ENCODE measurements around the gene GMPR.

GMPR gene

GRCh38 chr6:16306334-16306733, 67.9 kb downstream of the GMPR start:
- DNase-seq: no peak

DNA sequence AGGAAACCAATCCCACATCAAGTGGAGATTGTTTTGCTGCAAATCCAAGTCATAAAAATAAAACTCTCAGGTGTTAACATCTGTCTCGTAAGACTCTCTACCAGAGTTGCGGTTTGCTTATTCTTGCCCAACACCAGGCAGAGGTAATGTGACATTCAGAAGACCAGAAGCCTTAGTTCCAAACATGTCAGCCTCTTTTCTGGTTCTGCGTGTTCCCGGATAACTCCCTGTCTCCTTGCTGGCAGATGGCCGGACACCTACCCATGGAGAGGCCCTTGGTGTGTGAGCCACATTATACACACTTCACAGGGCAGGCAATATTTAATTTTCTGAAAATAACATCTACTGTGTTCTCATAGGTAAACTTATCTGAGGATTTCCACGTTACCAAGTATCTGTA, 73.4 kb downstream of the GMPR start:
- no peak for DNase-seq

DNA sequence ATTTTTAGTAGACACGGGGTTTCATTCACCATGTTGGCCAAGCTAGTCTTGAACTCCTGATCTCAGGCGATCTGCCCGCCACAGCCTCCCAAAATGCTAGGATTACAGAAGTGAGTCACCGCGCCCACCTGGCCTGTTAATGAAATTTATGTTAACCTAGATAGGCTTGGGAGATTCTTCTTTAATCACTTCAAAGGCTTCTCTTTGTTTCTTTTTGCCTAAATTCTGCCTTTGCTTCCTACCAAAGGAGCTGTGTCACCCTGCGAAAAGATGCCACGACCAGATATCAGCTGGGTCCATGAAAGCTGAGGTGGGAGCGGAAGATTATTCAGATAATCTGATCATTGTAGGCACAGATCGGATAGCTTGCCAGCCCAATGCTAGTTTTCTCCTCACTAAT, 75.3 kb downstream of the GMPR start:
- no peak for DNase-seq

DNA sequence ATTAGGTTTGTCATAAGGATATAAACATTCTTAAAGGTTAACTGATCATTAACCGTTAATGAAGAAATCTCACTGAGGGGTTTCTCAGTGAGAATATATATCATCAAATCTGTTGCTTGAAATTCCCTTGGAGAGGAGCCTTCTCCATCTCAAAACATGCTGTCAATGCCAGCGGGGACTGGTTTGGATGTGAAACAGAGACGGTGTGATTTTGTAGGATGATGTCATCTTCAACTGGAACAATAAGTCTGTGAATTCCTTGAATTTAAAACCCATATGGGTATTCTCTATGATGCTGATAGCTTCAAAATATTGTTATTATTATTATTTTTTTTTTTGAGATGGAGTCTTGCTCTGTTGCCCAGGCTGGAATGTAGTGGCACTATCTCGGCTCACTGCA, 75.9 kb downstream of the GMPR start:
- no peak for DNase-seq

DNA sequence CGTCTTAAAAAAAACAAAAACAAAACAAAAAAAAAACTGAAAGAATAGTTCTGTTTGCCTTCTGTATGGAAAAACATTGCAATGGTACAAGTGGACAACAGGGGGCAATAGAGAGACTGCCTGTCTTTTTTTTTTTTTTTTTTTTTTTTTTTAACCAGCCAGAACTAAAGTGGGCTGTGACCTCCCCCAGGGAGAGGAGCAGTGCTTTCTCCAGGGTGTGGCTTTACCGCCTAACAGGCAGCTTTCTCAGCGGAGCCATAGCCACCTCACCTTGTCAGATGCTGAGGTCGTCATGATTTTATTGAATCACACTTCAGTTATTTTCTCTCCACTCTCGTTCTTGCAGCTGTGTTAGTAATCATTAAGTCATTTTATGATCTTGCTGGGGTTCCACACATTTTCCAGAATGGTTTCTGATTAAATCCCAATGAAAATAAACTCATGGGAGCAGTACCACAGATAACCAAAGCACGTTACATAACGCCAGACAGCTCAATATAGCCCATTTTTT, 78.4 kb downstream of the GMPR start:
- DNase-seq: peak; percentile 65

DNA sequence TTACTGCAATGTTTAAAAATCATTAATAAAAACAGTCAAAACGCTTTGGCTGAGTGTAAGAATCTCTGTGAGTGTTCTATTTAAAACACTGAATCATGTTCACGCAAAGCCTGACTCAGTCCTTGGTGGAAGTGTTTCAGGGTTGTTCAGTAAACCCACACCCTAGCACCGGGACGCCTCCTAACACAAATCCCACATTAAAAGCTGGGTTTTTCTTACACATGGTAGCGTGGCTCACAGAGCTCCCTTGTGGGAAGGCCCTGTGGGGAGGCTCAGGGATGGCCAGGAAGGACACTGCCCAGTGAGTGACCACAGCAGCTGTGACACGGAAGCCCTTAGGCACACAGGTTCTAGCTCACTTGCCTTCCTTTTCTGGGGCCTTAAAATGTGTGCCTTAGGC, 80.2 kb downstream of the GMPR start:
- DNase-seq: peak; percentile 27

DNA sequence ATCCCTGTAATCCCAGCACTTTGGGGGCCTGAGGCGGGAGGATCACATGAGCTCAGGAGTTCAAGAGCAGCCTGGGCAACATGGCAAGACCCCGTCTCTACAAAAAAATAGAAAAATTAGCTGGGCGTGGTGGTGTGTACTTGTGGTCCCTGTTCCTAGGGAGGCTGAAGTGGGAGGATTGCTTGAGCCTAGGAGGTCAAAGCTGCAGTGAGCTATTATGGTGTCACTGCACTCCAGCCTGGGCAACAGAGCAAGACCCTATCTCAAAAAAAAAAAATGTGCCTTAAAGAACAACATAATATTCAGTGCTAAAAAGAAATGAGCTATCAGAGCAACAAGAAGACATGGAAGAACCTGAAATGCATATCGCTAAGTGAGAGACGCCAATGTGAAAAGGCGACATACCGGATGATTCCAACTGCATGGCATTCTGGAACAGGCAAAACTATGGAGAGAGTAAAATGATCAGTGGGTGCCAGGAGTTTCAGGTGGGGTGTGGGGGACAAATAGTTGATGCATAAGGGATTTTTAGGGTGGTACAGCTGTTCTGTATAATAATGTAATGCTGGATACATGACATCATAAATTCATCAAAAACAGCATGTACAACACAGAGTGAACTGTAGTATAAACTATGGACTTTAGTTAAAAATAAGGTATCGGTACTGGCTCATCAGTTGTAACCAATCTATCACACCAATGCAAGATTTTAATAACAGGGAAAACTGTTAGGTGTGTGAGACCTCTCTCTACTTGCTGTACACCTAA, 80.8 kb downstream of the GMPR start:
- DNase-seq: no peak

GRCh38 chr6:16319813-16320532, 81.6 kb downstream of the GMPR start:
- DNase-seq: peak; percentile 77

GRCh38 chr6:16320533-16321340, 82.3 kb downstream of the GMPR start:
- no peak for DNase-seq

- no peak for DNase-seq
These were observed 82.9 kb downstream of the GMPR start for GRCh38 chr6:16321341-16321710.

GRCh38 chr6:16321826-16322225, 83.4 kb downstream of the GMPR start:
- no peak for DNase-seq

- peak; percentile 83 for DNase-seq
These were observed 84.4 kb downstream of the GMPR start for GRCh38 chr6:16322666-16323312.

GRCh38 chr6:16324184-16324583, 85.8 kb downstream of the GMPR start:
- DNase-seq: no peak

- DNase-seq: no peak
These were observed 86.3 kb downstream of the GMPR start for GRCh38 chr6:16324606-16325225.

- no peak for DNase-seq
These were observed 88.1 kb downstream of the GMPR start for GRCh38 chr6:16326531-16326930.

DNA sequence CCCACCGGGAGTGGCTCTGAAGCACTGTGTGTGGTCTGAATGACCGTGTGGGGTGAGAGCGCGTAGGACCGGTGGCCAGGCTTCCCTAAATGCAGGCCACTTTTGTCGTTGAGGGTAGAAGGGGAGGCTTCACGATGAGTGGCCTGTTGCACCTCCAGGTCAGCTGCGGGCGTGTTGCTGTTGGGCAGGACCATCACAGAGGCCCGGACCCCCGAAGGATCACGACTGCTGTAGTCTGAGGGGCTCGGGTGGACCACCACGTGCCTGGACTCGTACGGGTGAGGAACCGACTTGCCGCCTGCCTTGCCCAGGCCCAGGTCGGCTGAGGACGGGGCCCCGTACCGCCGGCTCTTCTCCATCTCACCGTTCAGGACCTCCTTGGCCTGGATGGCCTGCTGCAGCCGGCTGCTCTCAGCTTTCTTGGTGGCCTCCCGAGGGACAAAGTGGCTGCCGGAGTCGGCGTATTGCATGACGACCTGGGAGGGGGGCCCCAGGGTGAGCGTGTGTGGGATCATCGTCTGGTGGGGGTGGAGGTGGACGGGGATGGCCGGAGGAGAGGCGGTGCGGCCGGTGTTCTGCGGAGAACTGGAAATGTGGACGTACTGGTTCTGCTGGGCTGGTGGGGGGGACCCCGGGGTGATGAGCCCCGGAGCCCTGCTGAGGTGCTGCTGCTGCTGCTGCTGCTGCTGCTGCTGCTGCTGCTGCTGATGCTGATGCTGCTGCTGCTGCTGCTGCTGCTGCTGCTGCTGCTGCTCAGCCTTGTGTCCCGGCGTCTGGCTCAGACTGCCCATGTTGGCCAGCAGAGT, 88.8 kb downstream of the GMPR start:
- no peak for DNase-seq

GRCh38 chr6:16327777-16328325, 89.5 kb downstream of the GMPR start:
- DNase-seq: no peak

GRCh38 chr6:16329233-16329632, 90.8 kb downstream of the GMPR start:
- DNase-seq: no peak

- peak; percentile 73 for DNase-seq
These were observed 93.2 kb downstream of the GMPR start for GRCh38 chr6:16331384-16332174.

GRCh38 chr6:16332175-16332542, 93.8 kb downstream of the GMPR start:
- DNase-seq: peak; percentile 88

DNA sequence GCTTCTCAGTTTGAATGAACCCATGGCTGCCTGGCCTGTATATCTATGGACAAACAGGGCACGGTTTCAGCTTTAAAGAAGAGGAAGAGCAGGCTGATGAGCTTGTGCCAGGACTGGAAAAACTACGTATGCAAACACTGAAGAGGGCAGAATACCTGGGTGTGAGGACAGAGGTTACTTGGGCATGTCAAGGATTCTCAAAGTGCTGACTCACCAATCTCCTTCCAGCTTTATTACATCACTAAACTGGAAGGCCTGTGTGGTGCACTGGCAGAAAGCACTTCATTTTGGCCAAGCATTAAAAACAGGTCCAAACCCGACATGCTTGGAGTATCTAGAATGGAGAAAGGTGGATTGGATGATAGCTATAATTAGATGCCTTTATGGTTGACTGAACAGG, 95.2 kb downstream of the GMPR start:
- no peak for DNase-seq
